ENCODE measurements around the gene ZNF84.

DNA sequence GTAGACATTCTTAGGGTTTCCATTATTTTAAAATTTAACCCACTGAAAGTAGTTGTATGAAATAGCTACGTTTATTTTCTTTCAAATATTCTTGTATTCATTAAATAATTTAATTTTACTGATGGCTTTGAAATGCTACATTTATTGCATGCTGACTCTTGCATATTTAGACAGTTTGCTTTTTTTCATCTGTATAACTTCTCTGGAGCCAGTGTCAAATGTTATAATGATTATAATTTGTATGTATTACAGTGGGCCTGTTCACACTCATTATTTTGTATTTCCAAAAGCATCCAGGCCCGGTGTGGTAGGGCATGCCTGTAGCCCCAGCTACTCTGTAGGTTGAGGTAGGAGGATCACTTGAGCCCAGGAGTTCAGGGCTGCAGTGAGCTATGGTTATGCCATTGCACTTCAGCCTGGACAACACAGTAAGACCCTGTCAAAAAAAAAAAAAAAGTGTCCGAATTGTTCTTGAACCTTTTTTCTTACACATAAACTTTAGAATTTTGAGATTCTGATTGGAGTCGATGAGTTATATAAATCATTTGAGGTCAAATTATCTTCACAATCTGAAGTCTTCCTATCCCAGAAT, 905 bp downstream of the ZNF84 start:
- TF ChIP-seq EZH2phosphoT487 (IDR thresholded peaks at IDR 0.05; ENCODE audit: low read length) (no peak), EZH2 (optimal IDR thresholded peaks at IDR 0.05; ENCODE audit: low read depth, low read length) (no peak)
- TF ChIP-seq, protein P1, sequence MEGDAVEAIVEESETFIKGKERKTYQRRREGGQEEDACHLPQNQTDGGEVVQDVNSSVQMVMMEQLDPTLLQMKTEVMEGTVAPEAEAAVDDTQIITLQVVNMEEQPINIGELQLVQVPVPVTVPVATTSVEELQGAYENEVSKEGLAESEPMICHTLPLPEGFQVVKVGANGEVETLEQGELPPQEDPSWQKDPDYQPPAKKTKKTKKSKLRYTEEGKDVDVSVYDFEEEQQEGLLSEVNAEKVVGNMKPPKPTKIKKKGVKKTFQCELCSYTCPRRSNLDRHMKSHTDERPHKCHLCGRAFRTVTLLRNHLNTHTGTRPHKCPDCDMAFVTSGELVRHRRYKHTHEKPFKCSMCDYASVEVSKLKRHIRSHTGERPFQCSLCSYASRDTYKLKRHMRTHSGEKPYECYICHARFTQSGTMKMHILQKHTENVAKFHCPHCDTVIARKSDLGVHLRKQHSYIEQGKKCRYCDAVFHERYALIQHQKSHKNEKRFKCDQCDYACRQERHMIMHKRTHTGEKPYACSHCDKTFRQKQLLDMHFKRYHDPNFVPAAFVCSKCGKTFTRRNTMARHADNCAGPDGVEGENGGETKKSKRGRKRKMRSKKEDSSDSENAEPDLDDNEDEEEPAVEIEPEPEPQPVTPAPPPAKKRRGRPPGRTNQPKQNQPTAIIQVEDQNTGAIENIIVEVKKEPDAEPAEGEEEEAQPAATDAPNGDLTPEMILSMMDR (IDR thresholded peaks at IDR 0.05; ENCODE audit: low read length): no peak
